ENCODE results near the gene PKIG.
A peak's percentile ranks its signal among the peaks of the same experiment; 100 is the strongest.

PKIG gene

DNA sequence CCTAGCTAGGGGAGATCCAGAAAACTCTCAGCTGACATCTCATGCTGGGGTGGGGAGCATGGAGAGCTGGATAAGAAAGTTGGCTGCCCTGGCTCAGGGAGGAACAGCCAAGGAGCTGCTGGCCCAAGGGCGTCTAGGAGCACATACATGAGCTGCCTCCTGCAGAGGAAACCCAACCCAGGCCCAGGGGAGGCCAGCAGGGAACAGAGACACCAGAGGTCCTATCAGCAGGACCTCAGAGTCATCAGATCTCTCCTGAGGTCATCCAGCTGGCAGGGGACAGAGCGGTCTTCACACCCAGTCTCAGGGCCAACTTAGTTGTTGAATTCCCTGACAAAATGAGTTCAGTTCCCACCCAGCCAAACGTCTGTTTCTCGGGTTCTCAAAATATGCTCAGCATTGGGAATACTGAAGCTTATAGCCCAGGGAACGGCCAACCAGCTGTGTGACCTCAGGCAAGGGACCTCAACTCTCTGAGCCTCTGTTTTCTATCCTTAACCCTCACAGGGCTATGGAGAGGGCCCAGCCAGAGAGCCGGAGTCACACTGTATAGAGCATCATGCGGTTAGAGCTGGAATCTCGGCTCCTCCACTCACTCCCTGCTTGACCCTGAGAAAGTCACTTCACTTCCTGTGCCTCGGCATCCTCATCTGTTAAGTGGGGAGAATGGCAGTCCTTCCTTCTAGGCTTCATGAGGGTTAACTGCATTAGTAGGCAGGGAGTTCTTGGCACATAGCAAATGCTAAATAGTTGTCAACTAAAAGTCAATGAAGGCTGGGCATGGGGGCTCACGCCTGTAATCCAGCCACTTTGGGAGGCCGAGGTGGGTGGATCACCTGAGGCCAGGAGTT lies 55.4 kb downstream of the PKIG start:
- Histone ChIP-seq H3K36me3 (ENCODE audit: insufficient read depth, low read length) (peaks cover 100% of the 10 kb centered on the region), H3K9ac (ENCODE audit: low read depth, low read length) (no peak overlapping the region), H3K4me2 (ENCODE audit: insufficient read depth, low read length) (no peak overlapping the region)

DNA sequence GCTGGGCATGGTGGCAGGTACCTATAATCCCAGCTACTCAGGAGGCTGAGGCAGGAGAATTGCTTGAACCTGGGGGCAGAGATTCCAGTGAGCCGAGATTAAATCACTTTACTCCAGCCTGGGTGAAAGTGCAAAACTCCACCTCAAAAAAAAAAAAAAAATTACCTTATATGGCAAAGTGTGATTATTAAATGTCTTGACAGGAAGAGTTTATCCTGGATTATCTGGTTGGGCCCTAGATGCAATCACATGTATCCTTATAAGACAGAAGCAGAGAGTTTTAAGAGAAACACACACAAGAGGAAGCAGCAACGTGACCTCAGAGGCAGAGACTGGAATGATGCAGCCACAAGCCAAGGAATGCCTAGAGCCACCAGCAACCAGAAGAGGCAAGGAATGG lies 58.1 kb downstream of the PKIG start:
- peaks cover 100% of the 10 kb centered on the region for H3K79me2 ChIP-seq (ENCODE audit: insufficient read depth, low read length)
- H3K4me3 ChIP-seq (ENCODE audit: low read depth in 1 of 2, low read length in 2 of 2): no peak overlapping the region
- no peaks in the 10 kb centered on the region for H3K27me3 ChIP-seq (ENCODE audit: insufficient read depth, low read length, poor library complexity)
- H3K9me3 ChIP-seq (ENCODE audit: insufficient read depth, low read length, severe bottlenecking): no peaks in the 10 kb centered on the region
- H4K20me1 ChIP-seq (ENCODE audit: insufficient read depth, low read length): peaks cover 85% of the 10 kb centered on the region
- H2AFZ ChIP-seq (ENCODE audit: low read depth, low read length): no peak overlapping the region
- H3K27ac ChIP-seq (ENCODE audit: low read length): peak overlapping the region; percentile 65
- H3K9ac ChIP-seq (ENCODE audit: low read depth, low read length): no peak overlapping the region
- peaks cover 58% of the 10 kb centered on the region for H3K4me1 ChIP-seq (ENCODE audit: insufficient read depth, low read length)
- ATAC-seq (ENCODE audit: insufficient read depth, low read depth): no peak
- peak overlapping the region; percentile 24; the same call in 1 of the 2 replicates for H3K4me2 ChIP-seq (ENCODE audit: insufficient read depth, low read length)
- peaks cover 100% of the 10 kb centered on the region for H3K36me3 ChIP-seq (ENCODE audit: insufficient read depth, low read length)
- DNase-seq: no peak
- TF ChIP-seq, protein P1, sequence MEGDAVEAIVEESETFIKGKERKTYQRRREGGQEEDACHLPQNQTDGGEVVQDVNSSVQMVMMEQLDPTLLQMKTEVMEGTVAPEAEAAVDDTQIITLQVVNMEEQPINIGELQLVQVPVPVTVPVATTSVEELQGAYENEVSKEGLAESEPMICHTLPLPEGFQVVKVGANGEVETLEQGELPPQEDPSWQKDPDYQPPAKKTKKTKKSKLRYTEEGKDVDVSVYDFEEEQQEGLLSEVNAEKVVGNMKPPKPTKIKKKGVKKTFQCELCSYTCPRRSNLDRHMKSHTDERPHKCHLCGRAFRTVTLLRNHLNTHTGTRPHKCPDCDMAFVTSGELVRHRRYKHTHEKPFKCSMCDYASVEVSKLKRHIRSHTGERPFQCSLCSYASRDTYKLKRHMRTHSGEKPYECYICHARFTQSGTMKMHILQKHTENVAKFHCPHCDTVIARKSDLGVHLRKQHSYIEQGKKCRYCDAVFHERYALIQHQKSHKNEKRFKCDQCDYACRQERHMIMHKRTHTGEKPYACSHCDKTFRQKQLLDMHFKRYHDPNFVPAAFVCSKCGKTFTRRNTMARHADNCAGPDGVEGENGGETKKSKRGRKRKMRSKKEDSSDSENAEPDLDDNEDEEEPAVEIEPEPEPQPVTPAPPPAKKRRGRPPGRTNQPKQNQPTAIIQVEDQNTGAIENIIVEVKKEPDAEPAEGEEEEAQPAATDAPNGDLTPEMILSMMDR (IDR thresholded peaks at IDR 0.05; ENCODE audit: borderline replicate concordance, extremely low read depth, low read length, poor library complexity, severe bottlenecking): no peak
- TF ChIP-seq EZH2 (IDR thresholded peaks at IDR 0.05; ENCODE audit: borderline replicate concordance, low read depth, low read length, severe bottlenecking): no peak

More for the DNA sequence above, 55.4 kb downstream of the PKIG start:
- Histone ChIP-seq H3K9me3 (ENCODE audit: insufficient read depth, low read length, severe bottlenecking) (no peaks in the 10 kb centered on the region), H3K79me2 (ENCODE audit: insufficient read depth, low read length) (peaks cover 100% of the 10 kb centered on the region), H3K27me3 (ENCODE audit: insufficient read depth, low read length, poor library complexity) (no peaks in the 10 kb centered on the region), H3K27ac (ENCODE audit: low read length) (peak overlapping the region; percentile 59), H4K20me1 (ENCODE audit: insufficient read depth, low read length) (peaks cover 92% of the 10 kb centered on the region), H2AFZ (ENCODE audit: low read depth, low read length) (no peak overlapping the region), H3K4me3 (ENCODE audit: low read depth in 1 of 2, low read length in 2 of 2) (no peak overlapping the region), H3K4me1 (ENCODE audit: insufficient read depth, low read length) (peaks cover 39% of the 10 kb centered on the region)
- DNase-seq (no peak), ATAC-seq (ENCODE audit: insufficient read depth, low read depth) (no peak)
- TF ChIP-seq, protein P1 (IDR thresholded peaks at IDR 0.05; ENCODE audit: borderline replicate concordance, extremely low read depth, low read length, poor library complexity, severe bottlenecking): no peak
- TF ChIP-seq EZH2 (IDR thresholded peaks at IDR 0.05; ENCODE audit: borderline replicate concordance, low read depth, low read length, severe bottlenecking): no peak

DNA sequence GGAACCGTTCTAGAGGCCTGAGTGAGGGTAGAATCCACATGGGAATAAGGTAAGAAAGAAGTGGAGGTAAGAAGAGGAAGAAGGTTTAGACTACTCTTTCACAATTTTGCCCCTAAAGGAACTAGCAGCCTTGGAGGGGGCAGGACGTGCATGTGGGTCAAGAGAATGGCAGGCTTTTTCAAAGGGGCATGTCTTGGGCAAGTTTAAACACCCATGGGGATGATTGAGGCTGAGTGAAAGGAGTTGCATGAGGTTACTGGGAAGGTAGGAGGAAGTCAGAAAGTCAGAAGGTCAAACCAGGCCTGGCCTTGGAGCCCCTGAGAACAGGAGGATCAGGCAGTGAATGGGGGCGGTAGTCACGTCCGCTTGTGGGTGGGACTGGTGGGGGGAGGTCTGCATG lies 58.9 kb downstream of the PKIG start:
- H3K36me3 ChIP-seq (ENCODE audit: insufficient read depth, low read length): peaks cover 95% of the 10 kb centered on the region
- no peak overlapping the region for H2AFZ ChIP-seq (ENCODE audit: low read depth, low read length)
- H3K79me2 ChIP-seq (ENCODE audit: insufficient read depth, low read length): peaks cover 97% of the 10 kb centered on the region
- no peak overlapping the region for H3K4me3 ChIP-seq (ENCODE audit: low read depth in 1 of 2, low read length in 2 of 2)
- no peaks in the 10 kb centered on the region for H3K9me3 ChIP-seq (ENCODE audit: insufficient read depth, low read length, severe bottlenecking)
- TF ChIP-seq, protein P1 (IDR thresholded peaks at IDR 0.05; ENCODE audit: borderline replicate concordance, extremely low read depth, low read length, poor library complexity, severe bottlenecking): no peak
- TF ChIP-seq EZH2 (IDR thresholded peaks at IDR 0.05; ENCODE audit: borderline replicate concordance, low read depth, low read length, severe bottlenecking): no peak
- DNase-seq (no peak), ATAC-seq (ENCODE audit: insufficient read depth, low read depth) (no peak)
- H3K4me1 ChIP-seq (ENCODE audit: insufficient read depth, low read length): peaks cover 64% of the 10 kb centered on the region
- peaks cover 79% of the 10 kb centered on the region for H4K20me1 ChIP-seq (ENCODE audit: insufficient read depth, low read length)
- H3K4me2 ChIP-seq (ENCODE audit: insufficient read depth, low read length): no peak overlapping the region; the same call in 1 of the 2 replicates
- H3K27ac ChIP-seq (ENCODE audit: low read length): peak overlapping the region; percentile 65
- no peaks in the 10 kb centered on the region for H3K27me3 ChIP-seq (ENCODE audit: insufficient read depth, low read length, poor library complexity)
- no peak overlapping the region for H3K9ac ChIP-seq (ENCODE audit: low read depth, low read length)
